SK-N-DZ (cell line): ENCODE results near the gene SLC44A1.
A peak's percentile ranks its signal among the peaks of the same experiment; 100 is the strongest.

ENCODE experiments used
- DNase-seq: peaks from one replicate; pipeline ENCODE4 v3.0.0-alpha.2; 2015; ENCODE audit warnings: low spot score

SLC44A1 gene

GRCh38 chr9:105431424-105432246 lies 187.2 kb downstream of the SLC44A1 start:
- DNase-seq, result no peak

- DNase-seq, result no peak
Observed at GRCh38 chr9:105432247-105432842, 187.9 kb downstream of the SLC44A1 start.

- no peak for DNase-seq
Observed at GRCh38 chr9:105435453-105435852, 191.0 kb downstream of the SLC44A1 start.

- no peak for DNase-seq
Observed at GRCh38 chr9:105436783-105437182, 192.3 kb downstream of the SLC44A1 start.

GRCh38 chr9:105437704-105438103 lies 193.3 kb downstream of the SLC44A1 start:
- no peak for DNase-seq

- no peak for DNase-seq
Observed at GRCh38 chr9:105438141-105438806, 193.8 kb downstream of the SLC44A1 start.

- DNase-seq, result no peak
Observed at GRCh38 chr9:105439428-105439827, 195.0 kb downstream of the SLC44A1 start.

GRCh38 chr9:105441616-105442160 lies 197.2 kb downstream of the SLC44A1 start:
- no peak for DNase-seq

GRCh38 chr9:105443121-105443520 lies 198.7 kb downstream of the SLC44A1 start:
- DNase-seq, result no peak

GRCh38 chr9:105444130-105444529 lies 199.7 kb downstream of the SLC44A1 start:
- no peak for DNase-seq

GRCh38 chr9:105445203-105445881 lies 200.9 kb downstream of the SLC44A1 start:
- DNase-seq, result no peak

GRCh38 chr9:105447386-105447813 lies 202.9 kb downstream of the SLC44A1 start:
- DNase-seq, result no peak

GRCh38 chr9:105447814-105448812 lies 203.7 kb downstream of the SLC44A1 start, which contains the start of gene FSD1L:
Gene FSD1L, plus strand, starts transcription at chr9:105448034. Its CDS starts 187 bp downstream, at chr9:105448221.
- peak; percentile 91 for DNase-seq

- no peak for DNase-seq
Observed at GRCh38 chr9:105449081-105449480, 204.6 kb downstream of the SLC44A1 start.

GRCh38 chr9:105452185-105452584 lies 207.7 kb downstream of the SLC44A1 start:
- DNase-seq, result no peak

- DNase-seq, result no peak
Observed at GRCh38 chr9:105455836-105456475, 211.5 kb downstream of the SLC44A1 start.

- no peak for DNase-seq
Observed at GRCh38 chr9:105457560-105458294, 213.3 kb downstream of the SLC44A1 start.

- DNase-seq, result no peak
Observed at GRCh38 chr9:105458404-105458803, 214.0 kb downstream of the SLC44A1 start.

- DNase-seq, result no peak
Observed at GRCh38 chr9:105459336-105459735, 214.9 kb downstream of the SLC44A1 start.
